HepG2 (cell line): ENCODE measurements around the gene RBM44. TPM values are rescaled to one million over a fixed set of nuclear protein-coding genes. Genes with fewer than 3 reads are reported as not detected.

ENCODE experiments used
- ATAC-seq: fragments of 200-7000 bp; cut with Tn5 transposase; 3 replicates; pipeline ENCODE4 v1.9.1; 2020; ENCODE audit warnings: mild to moderate bottlenecking, moderate library complexity
- BruUV-seq: library from RNA; stranded (reverse); fragments of 400-500 nt; replicated peaks from 2 replicates; lab custom pipeline; 2021; lab: Mats Ljungman, UMichigan
- CTCF ChIA-PET: fragments of 300-600 bp; formaldehyde crosslinking; extraction: SDS; loops from one replicate; lab custom pipeline; 2021; ENCODE audit warnings: low total read pairs, inconsistent platforms, low intra/inter-chr PET ratio; lab: Yijun Ruan, JAX
- POLR2A ChIA-PET: fragments of 350-600 bp; sonication (Branson Sonifier 250); formaldehyde crosslinking; loops from one replicate; lab custom pipeline; 2020; ENCODE audit warnings: antibody characterized with exemption, inconsistent platforms; lab: Yijun Ruan, JAX
- DNase-seq: peaks from one replicate; pipeline ENCODE4 v3.0.0-alpha.2; 2015; ENCODE audit warnings: low spot score
- FAIRE-seq: peaks from 3 replicates; lab custom pipeline; 2011; peaks lifted over from hg19 to GRCh38; lab: Jason Lieb, UNC
- H2AFZ ChIP-seq: one replicate; pipeline ENCODE4 v1.6.1; 2011; ENCODE audit warnings: low read length, inconsistent platforms
- H3K27ac ChIP-seq: fragments of 300-600 bp; 3 replicates; pipeline ENCODE4 v1.8.0; 2011; ENCODE audit warnings: mixed run types, mild to moderate bottlenecking, mixed read lengths, low read length, inconsistent platforms; ENCODE audit not compliant: insufficient read depth; ENCODE audit errors: extremely low read length
- H3K27me3 ChIP-seq, 2 experiments: fragments of 200-600 bp in 1 of 2; 2 replicates in 1 of 2; 3 replicates in 1 of 2; pipeline versions ENCODE4 v1.6.0 to v1.8.0; 2011; ENCODE audit warnings: low read length in 2 of 2, mild to moderate bottlenecking in 2 of 2, moderate library complexity in 2 of 2, inconsistent platforms in 1 of 2; ENCODE audit not compliant: insufficient read depth in 2 of 2, control insufficient read depth in 1 of 2
- H3K36me3 ChIP-seq, 2 experiments: fragments of 200-600 bp in 1 of 2; replicated peaks in 1 of 2; 2 replicates in 1 of 2; 3 replicates in 1 of 2; pipeline versions ENCODE4 v1.5.1 to v1.8.0; 2011; ENCODE audit warnings: low read length in 2 of 2, inconsistent platforms in 1 of 2; ENCODE audit not compliant: insufficient read depth in 2 of 2, control insufficient read depth in 1 of 2
- H3K4me1 ChIP-seq: 2 replicates; pipeline ENCODE4 v1.5.1; 2012; ENCODE audit warnings: low read length, inconsistent platforms; ENCODE audit not compliant: insufficient read depth
- H3K4me2 ChIP-seq: 2 replicates; pipeline ENCODE4 v1.6.0; 2011; ENCODE audit warnings: low read depth, low read length, inconsistent platforms
- H3K4me3 ChIP-seq, 3 experiments: fragments of 200-600 bp in 1 of 3; sonication (generic), shearing (Covaris generic) in 1 of 3; replicated peaks in 1 of 3; 2 replicates each; pipeline ENCODE4 v1.5.1; 2011 to 2016; ENCODE audit warnings: low read length in 3 of 3, inconsistent platforms in 2 of 3, low read depth in 2 of 3, mild to moderate bottlenecking in 2 of 3, control low read depth in 1 of 3, mixed read lengths in 1 of 3; ENCODE audit not compliant: insufficient read depth in 1 of 3
- H3K79me2 ChIP-seq: one replicate; pipeline ENCODE4 v1.6.1; 2011; ENCODE audit warnings: low read length, inconsistent platforms; ENCODE audit not compliant: insufficient read depth
- H3K9ac ChIP-seq: 2 replicates; pipeline ENCODE4 v1.6.0; 2011; ENCODE audit warnings: mild to moderate bottlenecking, low read depth, low read length, inconsistent platforms; ENCODE audit not compliant: insufficient read depth
- H3K9me3 ChIP-seq: 2 replicates; pipeline ENCODE4 v1.5.1; 2012; ENCODE audit warnings: mild to moderate bottlenecking, low read length
- H4K20me1 ChIP-seq: 2 replicates; pipeline ENCODE4 v1.6.0; 2011; ENCODE audit warnings: inconsistent platforms, mild to moderate bottlenecking, low read length, moderate library complexity; ENCODE audit not compliant: insufficient read depth
- DNMT1 ChIP-seq: sonication (generic); formaldehyde crosslinking; IDR thresholded peaks from 2 replicates; pipeline ENCODE4 v1.5.1; 2020; ENCODE audit warnings: mild to moderate bottlenecking, missing genetic modification reagents
- FIP1L1 ChIP-seq: fragments of 200-400 bp; formaldehyde crosslinking; IDR thresholded peaks from 2 replicates; pipeline ENCODE4 v1.6.1; 2018; ENCODE audit warnings: low read depth, mild to moderate bottlenecking, low read length, moderate library complexity, borderline replicate concordance; ENCODE audit not compliant: insufficient read depth
- GABPA ChIP-seq, 2 experiments: IDR thresholded peaks; 2 replicates each; pipeline ENCODE4 v1.6.1; 2011 to 2016; ENCODE audit warnings: low read depth in 2 of 2, low read length in 1 of 2, missing biosample characterization in 1 of 2, missing genetic modification characterization in 1 of 2
- GATAD1 ChIP-seq: IDR thresholded peaks from 2 replicates; pipeline ENCODE4 v1.6.1; 2016; ENCODE audit warnings: missing genetic modification reagents, missing compliant biosample characterization
- HNF4A ChIP-seq: sonication (generic); formaldehyde crosslinking; IDR thresholded peaks from 2 replicates; pipeline ENCODE4 v1.4.0; 2020; ENCODE audit warnings: missing genetic modification reagents
- PRDM4 ChIP-seq: sonication (generic); formaldehyde crosslinking; IDR thresholded peaks from 2 replicates; pipeline ENCODE4 v1.9.0; 2021; ENCODE audit warnings: missing genetic modification reagents, borderline replicate concordance
- SMAD3 ChIP-seq: sonication (generic); formaldehyde crosslinking; IDR thresholded peaks from 2 replicates; pipeline ENCODE4 v1.4.0; 2020; ENCODE audit warnings: missing genetic modification reagents
- U2AF1 ChIP-seq: fragments of 200-400 bp; formaldehyde crosslinking; optimal IDR thresholded peaks from 2 replicates; pipeline ENCODE3; 2017; ENCODE audit warnings: mild to moderate bottlenecking, low read depth, low read length
- ZNF432 ChIP-seq: sonication (generic); formaldehyde crosslinking; IDR thresholded peaks from 2 replicates; pipeline ENCODE4 v1.5.0; 2020; ENCODE audit warnings: missing genetic modification reagents, mild to moderate bottlenecking, borderline replicate concordance
- ZNF691 ChIP-seq: sonication (generic); formaldehyde crosslinking; IDR thresholded peaks from 2 replicates; pipeline ENCODE4 v1.4.0; 2020; ENCODE audit warnings: missing genetic modification reagents, low read depth, mild to moderate bottlenecking, borderline replicate concordance
- ZSCAN21 ChIP-seq: sonication (generic); formaldehyde crosslinking; IDR thresholded peaks from 2 replicates; pipeline ENCODE4 v1.8.0; 2022; ENCODE audit warnings: mild to moderate bottlenecking, missing genetic modification reagents, moderate library complexity, borderline replicate concordance
- WGBS: methylation state at CpG from one replicate; pipeline ENCODE4 v1.1.6; 2017; ENCODE audit warnings: low lambda C conversion rate; 5-methylcytosine and 5-hydroxymethylcytosine counted together
- in situ Hi-C: cut with HindIII; loops from 2 replicates; pipeline ENCODE4 v1.10.0; 2017; ENCODE audit warnings: low pct_unique_long_range_greater_than_20kb; ENCODE audit not compliant: extremely low pct_ligation_motif_present
- intact Hi-C: fragments of 100-400 bp; cut with micrococcal nuclease; formaldehyde crosslinking; loops from one replicate; pipeline ENCODE4 v1.10.0; 2022; ENCODE audit not compliant: unreplicated experiment
- polyA plus RNA-seq, 8 experiments: library from polyadenylated mRNA; depleted of rRNA in 3 of 8; stranded (reverse) in 7 of 8; unstranded in 1 of 8; fragments of >200 nt; fragmentation: Illumina TruSeq in 4 of 8; extraction: Trizol in 4 of 8; gene quantifications; 2 replicates each; pipeline versions ENCODE4 v1.2.1 to v1.2.3, GENCODE V29; 2011 to 2016; ENCODE audit warnings: low read depth in 4 of 8, missing spikeins in 1 of 8, mixed read lengths in 1 of 8; ENCODE audit not compliant: insufficient read depth in 1 of 8
- total RNA-seq, 5 experiments: library from RNA; depleted of rRNA; stranded (reverse); fragments of >200 nt; fragmentation: Illumina TruSeq; extraction: Trizol; gene quantifications; 2 replicates each; pipeline ENCODE4 v1.2.3, GENCODE V29; 2016; ENCODE audit warnings: low read depth in 1 of 5

RBM44 gene
- total and polyA plus RNA-seq, 2 of the 13 experiments (the other 11 are each of a cell fraction or from before 2014, with no cell fraction given), result 0.13 to 0.50 TPM

DNA sequence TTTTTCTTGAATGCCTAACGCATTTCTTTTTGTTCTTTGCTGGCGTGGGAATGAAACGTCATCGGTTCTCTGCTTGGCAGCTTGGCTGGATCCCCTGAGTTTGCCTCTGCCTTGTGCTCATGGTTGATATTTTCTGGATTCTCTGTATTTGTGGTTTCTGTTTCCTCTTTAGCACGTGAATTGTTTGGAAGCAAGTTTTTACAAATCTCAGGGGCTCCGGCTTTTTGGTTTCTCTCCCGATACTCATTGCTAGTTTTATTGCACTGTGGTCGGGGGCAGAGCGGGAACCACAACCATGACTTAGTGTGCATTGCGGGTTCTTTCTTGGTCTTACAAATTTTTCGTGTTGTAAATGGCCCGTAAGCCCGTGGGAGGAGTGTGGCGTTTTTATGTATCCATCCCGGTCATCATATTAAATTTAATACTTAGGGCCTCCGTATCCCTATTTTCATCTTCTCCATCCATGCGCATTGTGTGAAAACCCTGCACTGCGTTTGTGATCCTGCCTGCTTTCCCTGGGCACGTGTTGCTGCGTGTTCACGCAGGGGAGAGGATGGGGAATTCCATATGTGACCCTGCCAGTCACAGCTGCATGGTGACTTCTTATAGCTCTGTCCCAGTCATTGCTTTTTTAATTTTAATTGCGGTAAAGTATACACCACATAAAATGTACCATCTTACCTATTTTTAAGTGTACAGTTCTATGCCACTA is 70.2 kb downstream of the RBM44 start:
- H3K9me3 ChIP-seq, result no peaks in the 10 kb centered on the region
- no TSS peak for BruUV-seq
- DNase-seq (no peak), ATAC-seq (no peak), FAIRE-seq (no peak)
- intact Hi-C loops, result no loop called here
- no peak overlapping the region for H3K9ac ChIP-seq
- H3K4me2 ChIP-seq, result no peak overlapping the region
- H3K4me3 ChIP-seq, result no peak overlapping the region
- H3K4me1 ChIP-seq, result peaks cover 13% of the 10 kb centered on the region
- H2AFZ ChIP-seq, result no peak overlapping the region
- H3K36me3 ChIP-seq, result no peaks in the 10 kb centered on the region
- H3K27ac ChIP-seq, result no peak overlapping the region
- no peak for TF ChIP-seq GABPA (IDR thresholded peaks at IDR 0.05; ENCODE audit: low read depth, low read length)
- TF ChIP-seq GABPA (CRISPR knock-in tag; IDR thresholded peaks at IDR 0.05; ENCODE audit: low read depth), result no peak
- TF ChIP-seq PRDM4 (CRISPR knock-in tag), result no peak
- no peak for TF ChIP-seq ZNF432 (CRISPR knock-in tag)
- TF ChIP-seq ZNF691 (CRISPR knock-in tag), result no peak
- no peak for TF ChIP-seq ZSCAN21
- no peak for TF ChIP-seq HNF4A (CRISPR knock-in tag)
- no peak for TF ChIP-seq DNMT1 (CRISPR knock-in tag)
- no peak for TF ChIP-seq SMAD3
- TF ChIP-seq GATAD1 (CRISPR knock-in tag), result no peak
- TF ChIP-seq FIP1L1, result no peak
- TF ChIP-seq U2AF1, result no peak
- TF ChIP-seq, all 625 proteins: peak for 0
- H3K79me2 ChIP-seq, result no peaks in the 10 kb centered on the region
- ChIA-PET CTCF (no interaction called here), POLR2A (no interaction called here)
- H3K27me3 ChIP-seq, result peaks cover 17 to 86% of the 10 kb centered on the region in 2 experiments; a peak in 4 of 5 replicates
- WGBS, result 56% methylated on average over 22 of the region's 22 CpGs
- no peaks in the 10 kb centered on the region; the same call in 1 of the 2 replicates for H4K20me1 ChIP-seq
- in situ Hi-C loops, result no loop called here
